Central memory CD8-positive, alpha-beta T cell (primary cell): ENCODE results near the gene ASS1.

Experiments used
- ATAC-seq: fragments of 150-1000 bp; cut with Tn5 transposase; replicated peaks from 2 replicates; pipeline ENCODE4 v1.10.0; 2022; ENCODE audit warnings: mild to moderate bottlenecking, moderate FRiP score, moderate number of reproducible peaks; ENCODE audit not compliant: poor library complexity, severe bottlenecking; ENCODE audit errors: extremely low read depth
- DNase-seq, 2 donors: peaks; one replicate each; pipeline ENCODE4 v3.0.0; 2021; ENCODE audit warnings: low spot score in 2 of 2
- H3K27ac Mint-ChIP-seq: one replicate; pipeline ENCODE4 v1.8.0; 2022; ENCODE audit warnings: low read depth, mild to moderate bottlenecking, moderate library complexity, mixed read lengths
- H3K27me3 Mint-ChIP-seq: one replicate; pipeline ENCODE4 v1.8.0; 2022; ENCODE audit warnings: mixed read lengths
- H3K36me3 Mint-ChIP-seq: one replicate; pipeline ENCODE4 v1.8.0; 2022; ENCODE audit warnings: mild to moderate bottlenecking, moderate library complexity, mixed read lengths; ENCODE audit not compliant: insufficient read depth
- H3K4me1 Mint-ChIP-seq: one replicate; pipeline ENCODE4 v1.8.0; 2022; ENCODE audit warnings: mixed read lengths
- H3K4me3 Mint-ChIP-seq: one replicate; pipeline ENCODE4 v1.8.0; 2022; ENCODE audit warnings: mild to moderate bottlenecking, moderate library complexity, mixed read lengths
- H3K9me3 Mint-ChIP-seq: one replicate; pipeline ENCODE4 v1.8.0; 2022; ENCODE audit warnings: mixed read lengths

Gene ASS1

GRCh38 chr9:130445268-130445983 lies 665 bp downstream of the ASS1 start:
- peaks cover 6% of the 10 kb centered on the region for H3K9me3 Mint-ChIP-seq
- peaks cover 56% of the 10 kb centered on the region for H3K27me3 Mint-ChIP-seq
- ATAC-seq, result no peak
- H3K36me3 Mint-ChIP-seq, result no peaks in the 10 kb centered on the region
- no peak for DNase-seq
- H3K4me3 Mint-ChIP-seq, result peak overlapping the region; percentile 60
- H3K4me1 Mint-ChIP-seq, result peaks cover 4% of the 10 kb centered on the region
- H3K27ac Mint-ChIP-seq, result no peak overlapping the region

- no peak for ATAC-seq
- Mint-ChIP-seq H3K36me3 (no peaks in the 10 kb centered on the region), H3K27ac (no peak overlapping the region), H3K4me1 (peaks cover 4% of the 10 kb centered on the region), H3K4me3 (peak overlapping the region; percentile 60), H3K27me3 (peaks cover 56% of the 10 kb centered on the region), H3K9me3 (peaks cover 6% of the 10 kb centered on the region)
- no peak for DNase-seq
Observed at GRCh38 chr9:130446101-130446861, 1.5 kb downstream of the ASS1 start.

GRCh38 chr9:130447193-130447816 lies 2.5 kb downstream of the ASS1 start:
- no peaks in the 10 kb centered on the region for H3K36me3 Mint-ChIP-seq
- DNase-seq (no peak), ATAC-seq (no peak)
- H3K9me3 Mint-ChIP-seq, result peaks cover 1% of the 10 kb centered on the region
- no peak overlapping the region for H3K27ac Mint-ChIP-seq
- peaks cover 4% of the 10 kb centered on the region for H3K4me1 Mint-ChIP-seq
- peaks cover 49% of the 10 kb centered on the region for H3K27me3 Mint-ChIP-seq
- no peak overlapping the region for H3K4me3 Mint-ChIP-seq

GRCh38 chr9:130448035-130448624 lies 3.4 kb downstream of the ASS1 start:
- H3K36me3 Mint-ChIP-seq, result no peaks in the 10 kb centered on the region
- no peak overlapping the region for H3K4me3 Mint-ChIP-seq
- peaks cover 45% of the 10 kb centered on the region for H3K27me3 Mint-ChIP-seq
- H3K9me3 Mint-ChIP-seq, result no peaks in the 10 kb centered on the region
- peaks cover 4% of the 10 kb centered on the region for H3K4me1 Mint-ChIP-seq
- DNase-seq (no peak), ATAC-seq (no peak)
- H3K27ac Mint-ChIP-seq, result no peak overlapping the region

- peaks cover 36% of the 10 kb centered on the region for H3K27me3 Mint-ChIP-seq
Observed at GRCh38 chr9:130448771-130449603, 4.2 kb downstream of the ASS1 start.

GRCh38 chr9:130450344-130451003 lies 5.7 kb downstream of the ASS1 start:
- ATAC-seq, result no peak
- no peak overlapping the region for H3K27ac Mint-ChIP-seq
- H3K27me3 Mint-ChIP-seq, result peaks cover 34% of the 10 kb centered on the region
- DNase-seq, result no peak
- H3K4me1 Mint-ChIP-seq, result peaks cover 4% of the 10 kb centered on the region
- no peaks in the 10 kb centered on the region for H3K9me3 Mint-ChIP-seq
- no peak overlapping the region for H3K4me3 Mint-ChIP-seq
- H3K36me3 Mint-ChIP-seq, result no peaks in the 10 kb centered on the region

More at GRCh38 chr9:130448771-130449603, 4.2 kb downstream of the ASS1 start:
- peaks cover 4% of the 10 kb centered on the region for H3K4me1 Mint-ChIP-seq
- ATAC-seq, result no peak
- H3K4me3 Mint-ChIP-seq, result no peak overlapping the region
- no peaks in the 10 kb centered on the region for H3K9me3 Mint-ChIP-seq
- H3K36me3 Mint-ChIP-seq, result no peaks in the 10 kb centered on the region
- H3K27ac Mint-ChIP-seq, result no peak overlapping the region
- no peak for DNase-seq

GRCh38 chr9:130451004-130451390 lies 6.2 kb downstream of the ASS1 start:
- peaks cover 4% of the 10 kb centered on the region for H3K4me1 Mint-ChIP-seq
- H3K9me3 Mint-ChIP-seq, result no peaks in the 10 kb centered on the region
- H3K27ac Mint-ChIP-seq, result no peak overlapping the region
- no peak overlapping the region for H3K4me3 Mint-ChIP-seq
- no peaks in the 10 kb centered on the region for H3K36me3 Mint-ChIP-seq
- peaks cover 28% of the 10 kb centered on the region for H3K27me3 Mint-ChIP-seq
- DNase-seq (no peak), ATAC-seq (no peak)

- ATAC-seq (no peak), DNase-seq (no peak)
- H3K27me3 Mint-ChIP-seq, result peaks cover 21% of the 10 kb centered on the region
- H3K9me3 Mint-ChIP-seq, result no peaks in the 10 kb centered on the region
- H3K4me3 Mint-ChIP-seq, result no peak overlapping the region
- H3K36me3 Mint-ChIP-seq, result no peaks in the 10 kb centered on the region
- no peak overlapping the region for H3K27ac Mint-ChIP-seq
- peaks cover 4% of the 10 kb centered on the region for H3K4me1 Mint-ChIP-seq
Observed at GRCh38 chr9:130451509-130452388, 7.0 kb downstream of the ASS1 start.

GRCh38 chr9:130452835-130453234 lies 8.1 kb downstream of the ASS1 start:
- ATAC-seq (no peak), DNase-seq (no peak)
- H3K4me3 Mint-ChIP-seq, result no peak overlapping the region
- H3K4me1 Mint-ChIP-seq, result peaks cover 4% of the 10 kb centered on the region
- no peaks in the 10 kb centered on the region for H3K36me3 Mint-ChIP-seq
- H3K27ac Mint-ChIP-seq, result no peak overlapping the region
- H3K9me3 Mint-ChIP-seq, result no peaks in the 10 kb centered on the region
- peaks cover 10% of the 10 kb centered on the region for H3K27me3 Mint-ChIP-seq

GRCh38 chr9:130453487-130453886 lies 8.7 kb downstream of the ASS1 start:
- ATAC-seq (no peak), DNase-seq (no peak)
- no peaks in the 10 kb centered on the region for H3K9me3 Mint-ChIP-seq
- H3K27me3 Mint-ChIP-seq, result peaks cover 3% of the 10 kb centered on the region
- H3K4me1 Mint-ChIP-seq, result no peaks in the 10 kb centered on the region
- H3K4me3 Mint-ChIP-seq, result no peak overlapping the region
- H3K36me3 Mint-ChIP-seq, result no peaks in the 10 kb centered on the region
- no peak overlapping the region for H3K27ac Mint-ChIP-seq
